NCI-H2107 (cell line): Measurements from ENCODE around the gene CNTNAP2.

ENCODE experiments used
- DNase-seq: peaks from one replicate; lab custom pipeline; 2025; lab: John Stamatoyannopoulos, UW

CNTNAP2 gene

DNA sequence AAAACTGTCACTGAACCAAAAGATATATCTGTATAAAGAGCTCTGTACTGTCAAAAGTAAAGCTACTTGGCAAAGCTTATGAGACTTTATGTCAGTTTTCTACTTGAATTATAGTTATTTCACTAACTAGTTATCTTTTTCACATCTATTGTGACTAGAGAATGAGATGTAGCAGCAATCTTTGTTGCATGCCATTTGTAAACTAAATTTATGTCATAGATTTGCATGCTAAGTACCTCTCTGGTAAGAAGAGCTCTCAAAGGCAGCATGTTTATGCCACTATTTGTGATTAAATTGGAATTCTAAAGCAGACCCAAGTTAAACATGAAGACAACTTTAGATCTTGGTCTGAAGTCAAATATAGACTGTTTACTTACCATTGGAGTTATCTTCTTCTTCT, 300.6 kb downstream of the CNTNAP2 start:
- DNase-seq: no peak

DNA sequence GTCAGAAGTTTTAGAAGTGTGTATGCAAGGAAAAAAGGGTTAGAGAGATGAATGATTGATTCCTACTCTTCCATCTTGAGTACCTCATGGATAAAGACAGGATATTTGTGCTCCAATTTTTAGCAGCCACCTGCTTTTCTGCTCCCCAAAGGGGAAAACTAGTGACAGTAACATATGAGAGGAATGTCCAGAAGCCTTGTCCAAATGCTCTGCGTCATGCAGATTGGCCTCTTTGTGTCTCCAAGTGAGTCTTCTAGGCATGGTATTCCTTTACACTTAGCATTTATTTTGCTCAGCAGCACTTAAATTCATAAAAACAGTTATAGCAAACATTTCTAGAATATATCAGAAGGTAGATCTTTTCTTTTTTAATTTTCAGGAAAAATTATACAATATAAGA, 306.8 kb downstream of the CNTNAP2 start:
- no peak for DNase-seq

DNA sequence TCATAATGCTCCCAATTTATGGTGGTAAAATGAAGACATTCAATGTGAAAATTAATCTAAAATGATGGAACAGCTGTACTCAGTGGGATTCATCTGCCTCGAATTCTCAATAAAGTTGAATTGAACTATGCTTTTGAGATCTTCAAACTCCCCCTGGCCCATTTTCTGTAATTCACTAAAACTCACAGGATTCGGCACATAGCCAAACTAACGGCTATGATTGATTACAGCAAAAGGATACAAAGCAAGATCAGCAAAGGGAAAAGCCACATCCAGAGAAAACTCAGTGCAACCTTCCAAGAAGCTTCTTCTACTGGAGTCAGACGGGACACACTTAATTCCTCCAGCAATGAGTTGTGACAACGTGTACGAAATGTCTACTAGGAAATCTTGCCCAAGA, 307.5 kb downstream of the CNTNAP2 start:
- no peak for DNase-seq

DNA sequence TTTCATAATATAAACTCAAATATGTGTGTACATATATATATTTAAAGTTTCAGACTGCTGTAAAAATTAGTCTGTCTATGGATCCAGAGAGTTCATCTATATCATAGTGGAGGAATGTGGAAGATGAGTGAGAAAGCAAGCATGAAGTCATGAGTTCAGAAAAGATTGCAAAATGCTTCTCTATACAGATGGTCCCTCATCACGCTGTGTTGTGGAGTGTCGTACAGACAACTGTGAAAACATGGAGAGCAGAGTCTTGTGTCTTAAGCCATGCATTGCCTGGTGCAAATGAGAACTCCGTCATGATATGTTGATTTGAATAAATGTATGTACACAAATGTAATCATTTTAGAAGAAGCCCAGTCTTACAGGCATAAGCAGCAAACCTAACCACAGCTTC, 316.9 kb downstream of the CNTNAP2 start:
- no peak for DNase-seq

DNA sequence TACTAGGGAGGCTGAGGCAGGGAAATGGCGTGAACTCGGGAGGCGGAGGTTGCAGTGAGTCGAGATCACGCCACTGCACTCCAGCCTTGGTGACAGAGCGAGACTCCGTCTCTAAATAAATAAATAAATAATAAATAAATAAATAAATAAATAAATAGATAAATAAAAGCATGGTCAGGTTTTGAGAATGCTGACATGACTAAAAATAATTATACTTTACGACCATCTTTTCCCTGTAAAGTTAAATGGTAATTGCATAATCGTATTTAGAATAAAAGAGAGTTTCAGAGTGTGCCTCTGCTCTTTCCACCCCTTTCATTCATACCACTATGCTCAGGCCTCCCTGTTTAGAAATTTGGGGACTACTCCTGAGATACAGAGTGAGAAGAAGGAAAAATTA, 326.5 kb downstream of the CNTNAP2 start:
- no peak for DNase-seq

DNA sequence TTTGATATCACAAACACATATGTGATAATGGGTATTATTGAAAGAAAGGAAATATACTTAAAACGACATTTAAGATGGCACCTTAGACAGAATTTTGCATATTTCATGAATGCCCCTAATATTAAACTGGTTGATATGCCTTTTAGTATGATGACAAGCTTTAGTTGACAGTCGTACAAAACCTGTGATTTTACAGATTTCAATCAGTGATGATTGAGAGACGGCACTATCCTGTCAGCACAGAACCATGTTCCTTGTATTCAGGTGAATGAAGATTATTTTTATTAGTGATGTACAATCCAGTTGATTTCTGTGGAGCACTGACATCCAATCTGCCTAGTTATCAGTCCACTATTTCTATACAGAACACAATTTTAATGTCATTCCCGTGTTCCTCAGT, 333.0 kb downstream of the CNTNAP2 start:
- DNase-seq: no peak

DNA sequence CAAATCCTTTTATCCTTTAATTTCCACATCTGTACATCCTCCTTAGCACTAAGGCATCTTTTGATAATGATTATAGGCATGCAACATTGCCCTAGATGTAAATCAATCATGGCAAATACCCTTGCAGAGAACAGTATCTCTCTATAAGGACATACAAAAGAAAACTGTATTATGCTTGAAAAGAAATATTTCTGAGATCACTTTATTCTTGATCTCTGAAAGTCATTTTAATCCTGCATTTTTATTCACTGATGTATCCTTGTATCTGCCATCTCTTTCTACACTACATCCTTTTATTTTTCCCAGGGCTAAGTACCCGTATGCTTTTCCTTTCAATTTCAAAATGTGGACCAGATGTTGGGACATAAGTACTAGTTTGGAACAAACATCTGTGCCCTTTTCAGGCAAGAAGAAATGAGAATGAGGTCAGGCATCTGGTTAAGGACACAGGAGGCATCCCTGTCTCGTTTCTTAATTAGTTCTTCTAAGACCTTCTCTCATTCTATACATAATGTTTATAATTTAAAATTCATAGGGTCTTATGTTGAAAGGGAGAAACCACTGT, 338.6 kb downstream of the CNTNAP2 start:
- DNase-seq: no peak

DNA sequence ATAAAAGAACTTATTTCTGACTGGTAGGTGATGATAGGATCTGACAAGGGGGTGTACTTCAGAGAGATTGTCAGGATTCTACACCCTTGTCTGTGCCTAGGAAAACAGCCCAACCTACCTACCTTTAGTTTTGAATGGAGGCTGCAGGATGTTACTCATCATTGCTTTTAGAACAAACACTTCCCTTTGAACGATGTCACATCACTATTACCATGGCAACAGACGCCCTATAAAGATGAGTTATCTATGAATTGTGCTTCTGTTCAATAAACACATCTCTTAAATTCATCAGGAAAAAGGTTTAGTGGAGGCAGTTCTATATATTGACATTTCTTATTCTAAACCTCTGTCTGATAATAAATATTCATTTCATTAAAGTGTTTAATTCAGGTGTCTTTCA, 362.4 kb downstream of the CNTNAP2 start:
- DNase-seq: no peak

DNA sequence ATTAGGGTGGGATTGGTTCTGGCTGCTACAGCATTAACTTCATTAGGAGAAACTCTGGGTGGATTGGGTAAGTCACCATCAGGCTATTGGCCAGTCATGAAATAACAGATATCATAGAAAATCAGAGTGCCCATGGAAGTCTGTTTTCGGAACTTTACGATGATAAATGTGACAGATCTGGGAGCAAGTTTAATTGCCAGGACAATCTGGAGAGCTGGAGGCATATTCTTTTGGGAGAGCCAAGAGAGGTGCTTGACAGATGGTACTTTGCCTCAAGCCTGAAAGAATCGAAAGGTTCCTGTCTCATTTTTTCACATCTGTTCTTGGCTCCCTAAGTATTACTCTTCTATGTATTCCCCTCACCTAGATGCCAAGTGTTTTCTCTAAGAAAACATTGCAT, 369.9 kb downstream of the CNTNAP2 start:
- DNase-seq: no peak

DNA sequence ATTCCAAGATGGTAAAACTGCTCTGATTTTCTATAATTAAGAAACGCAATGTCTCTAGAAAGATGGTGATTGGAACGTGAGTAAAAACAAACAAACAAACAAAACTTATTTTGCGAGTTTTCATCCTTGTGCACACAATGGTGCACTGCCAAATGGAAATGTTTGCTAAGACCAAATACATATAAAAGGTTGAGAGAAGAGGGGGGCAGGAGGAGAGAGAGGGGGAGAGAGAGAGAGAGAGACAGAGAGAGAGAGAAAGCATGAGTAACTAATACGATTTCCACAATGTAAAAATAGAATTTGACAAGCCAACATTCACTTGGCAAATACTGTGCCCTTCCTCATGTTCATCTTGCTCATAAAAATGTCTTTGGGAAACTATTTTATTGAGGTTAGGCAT, 375.4 kb downstream of the CNTNAP2 start:
- no peak for DNase-seq

DNA sequence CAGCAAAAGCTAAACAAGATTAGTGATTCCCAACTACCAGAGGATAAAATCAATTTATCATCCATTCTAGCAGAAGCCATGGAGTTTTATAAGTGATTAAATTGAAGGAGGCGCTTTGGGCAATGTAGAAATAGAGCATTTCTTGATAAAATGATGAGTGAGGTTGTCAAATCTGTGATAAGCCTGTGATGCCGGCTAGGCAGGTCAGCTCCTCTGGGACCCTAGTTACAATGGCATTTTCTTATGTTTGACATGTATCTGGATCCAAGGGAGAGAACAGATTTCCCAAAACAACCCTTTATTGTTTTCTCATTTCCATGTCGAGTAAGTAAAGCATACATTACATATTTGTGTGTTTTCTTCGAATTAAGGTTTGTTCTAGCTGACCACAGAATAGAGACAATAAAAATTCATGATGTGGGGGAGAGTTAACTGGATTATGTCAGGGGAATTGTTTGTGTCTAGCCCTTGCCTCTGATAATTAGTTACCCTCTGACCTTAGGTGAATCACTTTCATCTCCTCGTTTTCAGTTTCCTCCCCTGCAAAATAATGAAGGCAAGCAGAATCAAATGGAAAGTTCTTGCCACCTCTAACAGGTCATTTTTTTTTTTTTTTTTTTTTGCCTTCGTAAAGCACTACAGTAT, 378.5 kb downstream of the CNTNAP2 start:
- no peak for DNase-seq

DNA sequence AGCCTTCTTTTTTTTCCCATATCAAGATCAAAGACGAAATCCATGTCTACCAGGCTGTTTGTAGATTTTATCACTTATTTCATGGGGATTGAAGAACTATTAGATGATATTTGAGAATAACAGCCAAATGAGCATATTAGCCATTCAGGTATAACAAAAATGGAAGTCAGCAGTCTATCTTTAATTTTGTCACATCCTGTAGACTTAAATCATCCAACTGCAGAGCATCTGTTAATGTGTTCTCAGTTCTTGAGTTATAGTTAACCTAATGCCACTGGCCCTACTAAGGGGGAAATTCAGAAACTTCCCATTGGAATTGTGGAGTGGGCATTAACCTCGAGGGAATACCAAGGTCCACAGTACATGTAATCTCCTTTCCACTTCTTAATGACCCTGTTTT, 380.1 kb downstream of the CNTNAP2 start:
- no peak for DNase-seq

DNA sequence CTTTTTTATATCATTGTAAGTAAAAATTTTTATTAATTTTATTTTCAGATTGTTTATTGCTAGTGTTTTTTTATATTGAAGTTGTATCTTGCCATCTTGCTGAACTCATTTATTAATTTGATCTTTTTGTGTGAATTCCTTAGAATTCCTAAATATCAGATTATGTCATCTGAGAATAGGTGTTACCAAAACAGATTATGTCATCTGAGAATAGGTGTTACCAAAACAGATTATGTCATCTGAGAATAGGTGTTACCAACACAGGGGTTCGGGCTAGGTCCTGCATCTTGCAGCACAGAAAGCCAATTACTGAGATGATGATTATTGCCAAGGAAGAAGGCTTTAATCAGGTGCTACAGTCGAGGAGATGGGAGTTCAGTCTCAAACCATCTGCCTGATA, 383.4 kb downstream of the CNTNAP2 start:
- DNase-seq: no peak

DNA sequence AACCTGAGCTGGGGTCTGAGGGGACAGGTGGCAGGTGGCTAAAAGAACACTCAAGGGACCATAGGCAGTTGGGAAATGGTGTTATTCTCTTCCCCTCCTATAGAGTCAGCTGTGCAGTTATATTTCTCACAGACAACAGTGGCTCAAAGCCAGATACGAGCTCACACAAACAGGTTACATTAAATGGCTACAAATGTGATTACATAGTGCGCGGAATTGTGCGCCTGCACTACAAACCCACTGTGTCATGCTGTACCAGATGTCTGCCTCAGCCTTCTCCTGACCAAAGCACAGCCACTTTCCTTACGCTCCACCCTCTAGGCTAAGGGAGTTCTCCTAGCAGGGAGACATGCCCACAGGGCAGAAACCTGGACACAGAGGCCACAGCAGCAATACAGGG, 387.2 kb downstream of the CNTNAP2 start:
- no peak for DNase-seq

DNA sequence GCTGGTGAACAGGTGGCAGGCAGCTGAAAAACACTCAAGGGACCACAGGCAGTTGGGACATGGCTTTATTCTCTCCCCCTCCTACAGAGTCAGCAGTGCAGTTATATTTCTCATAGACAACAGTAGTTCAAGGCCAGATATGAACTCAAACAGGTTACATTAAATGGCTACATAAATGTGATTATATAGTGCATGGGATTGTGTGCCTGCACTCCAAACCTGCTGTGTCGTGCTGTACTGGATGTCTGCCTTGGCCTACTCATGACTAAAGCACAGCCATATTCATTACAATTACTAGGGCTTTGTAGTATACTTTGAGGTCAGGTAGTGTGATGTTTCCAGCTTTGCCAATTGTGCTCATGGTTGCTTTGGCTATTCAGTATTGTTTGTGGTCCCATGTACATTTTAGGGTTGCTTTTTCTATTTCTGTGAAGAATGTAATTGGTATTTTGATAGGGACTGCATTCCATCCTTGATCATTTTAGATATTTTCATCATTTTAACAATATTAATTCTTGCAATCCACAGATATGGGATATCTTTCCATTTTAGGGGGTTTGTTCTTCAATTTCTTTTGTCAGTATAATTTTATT, 393.6 kb downstream of the CNTNAP2 start:
- no peak for DNase-seq

DNA sequence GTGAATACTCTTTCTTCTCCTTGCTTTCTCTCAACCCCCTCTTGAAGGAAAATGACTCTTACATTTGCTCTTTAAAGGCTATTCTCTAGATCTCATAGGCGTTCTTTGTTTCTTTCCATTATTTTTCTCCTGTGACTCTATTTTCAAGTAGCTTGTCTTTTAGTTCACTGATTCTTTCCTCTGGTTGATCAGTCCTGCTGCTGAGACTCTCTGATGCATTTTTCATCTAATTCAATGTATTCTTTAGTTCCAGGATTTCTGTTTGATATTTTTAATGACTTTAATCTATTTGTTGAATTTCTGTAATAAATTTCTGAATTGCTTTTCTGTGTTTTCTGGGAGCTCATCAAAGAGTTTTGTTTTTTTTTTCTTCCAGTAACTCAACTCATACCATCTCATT, 397.7 kb downstream of the CNTNAP2 start:
- no peak for DNase-seq

DNA sequence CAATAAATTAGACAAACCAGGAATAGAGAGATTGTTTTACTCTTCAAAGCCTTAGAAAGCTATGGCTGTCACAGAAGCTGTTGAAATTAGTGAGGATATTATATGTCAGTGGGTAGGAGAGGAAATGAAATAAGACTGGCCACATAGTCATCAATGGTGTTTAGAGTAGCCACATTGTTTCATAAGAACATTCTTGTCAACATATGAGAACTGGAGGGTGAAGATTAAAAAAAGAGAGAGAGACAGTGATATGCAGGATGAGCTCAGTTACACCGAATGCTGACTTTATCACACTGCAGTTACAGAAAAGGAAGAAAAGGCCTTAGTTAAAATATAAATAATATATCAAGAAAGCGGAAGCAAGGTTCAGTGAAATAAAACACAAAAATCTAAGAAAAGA, 412.0 kb downstream of the CNTNAP2 start:
- DNase-seq: no peak

DNA sequence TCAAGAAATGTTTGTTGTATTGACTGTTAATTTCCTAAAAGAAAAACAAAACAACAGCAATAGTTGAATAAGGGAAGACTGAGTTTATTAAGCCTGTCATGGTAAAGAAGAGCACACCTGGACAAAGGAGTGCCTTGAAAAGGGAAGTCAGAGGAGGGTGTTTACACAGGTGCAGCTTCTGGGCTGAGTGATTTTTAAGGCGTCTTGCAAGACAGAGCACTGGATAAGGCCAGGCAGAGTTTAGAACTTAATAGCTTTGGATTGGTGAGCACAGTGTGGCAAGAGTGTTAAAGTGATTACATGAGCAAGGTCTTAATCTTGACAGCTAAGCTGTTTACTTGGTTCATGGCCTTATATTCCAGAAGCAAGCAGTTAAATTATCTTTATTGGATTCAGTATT, 423.2 kb downstream of the CNTNAP2 start:
- DNase-seq: no peak

DNA sequence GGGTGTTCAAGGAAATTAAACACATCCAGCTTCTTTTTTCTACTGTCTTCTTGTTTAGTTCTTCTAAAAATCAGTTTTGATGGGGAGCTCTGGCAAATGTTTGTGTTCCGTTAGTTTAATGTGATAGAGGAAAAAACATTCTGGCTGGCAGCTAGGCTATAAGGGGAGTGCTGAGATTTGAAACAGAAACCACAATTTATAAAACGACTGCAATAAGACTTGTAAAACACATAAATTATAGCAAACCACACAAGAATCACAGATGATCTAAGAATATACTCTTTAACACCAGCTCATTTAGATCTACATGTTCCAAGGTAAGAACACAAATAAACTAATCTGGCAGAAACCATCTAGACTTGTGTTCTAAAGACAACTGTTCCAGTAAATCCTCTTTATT, 425.5 kb downstream of the CNTNAP2 start:
- DNase-seq: no peak

DNA sequence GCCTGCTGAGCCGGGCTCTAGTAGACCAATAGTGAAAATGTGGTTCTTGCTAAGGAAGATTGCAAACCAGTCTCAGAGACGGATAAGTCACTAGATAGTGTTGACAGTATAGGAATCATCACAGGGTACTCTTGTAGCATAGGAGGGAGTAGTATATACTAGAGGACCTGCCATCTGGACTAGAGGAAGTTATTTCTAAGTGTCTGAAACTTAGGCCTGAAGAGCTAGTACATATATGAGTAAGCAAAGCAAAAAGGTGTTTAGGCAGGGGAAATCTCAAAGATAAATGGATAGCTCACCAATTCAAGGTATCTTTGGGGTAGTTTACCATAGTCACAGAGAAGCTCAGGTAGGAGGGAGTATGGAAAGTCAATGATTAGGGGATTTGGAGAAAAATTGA, 428.1 kb downstream of the CNTNAP2 start:
- DNase-seq: no peak

DNA sequence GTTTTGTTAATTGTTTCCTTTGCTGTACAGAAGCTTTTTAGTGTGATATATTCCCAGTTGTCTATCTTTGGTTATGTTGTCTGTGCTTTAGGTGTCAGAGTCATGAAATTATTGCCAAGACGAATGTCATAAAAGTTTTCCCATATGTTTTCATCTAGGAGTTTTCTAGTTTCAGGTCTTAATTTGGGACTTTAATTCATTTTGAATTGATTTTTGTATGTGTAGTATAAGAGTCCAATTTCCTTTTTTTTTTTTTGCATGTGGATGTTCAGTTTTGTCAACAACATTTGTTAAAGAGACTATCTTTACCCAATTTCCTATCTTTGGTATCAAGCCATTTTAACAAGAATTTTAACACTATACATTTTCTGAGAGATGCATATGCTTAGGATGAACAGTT, 432.2 kb downstream of the CNTNAP2 start:
- no peak for DNase-seq

DNA sequence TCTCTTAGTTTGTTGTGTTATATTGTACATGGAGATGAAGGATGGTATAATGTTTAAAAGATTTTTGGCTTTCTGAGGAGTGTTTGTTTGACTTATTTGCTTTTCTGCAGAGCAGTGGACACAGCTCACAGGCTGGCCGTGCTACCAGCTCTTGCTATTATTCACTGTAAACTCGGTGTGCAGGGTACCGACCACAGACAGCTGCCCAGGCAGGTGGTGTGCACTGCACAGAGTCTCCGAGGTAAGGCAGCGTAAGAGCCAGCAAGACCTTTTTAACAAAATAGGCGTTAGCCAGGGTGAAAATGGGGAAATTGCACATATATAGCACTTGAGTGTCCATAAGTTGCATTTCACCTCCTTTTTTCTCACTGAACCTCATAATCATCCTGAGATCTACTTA, 438.0 kb downstream of the CNTNAP2 start:
- no peak for DNase-seq

DNA sequence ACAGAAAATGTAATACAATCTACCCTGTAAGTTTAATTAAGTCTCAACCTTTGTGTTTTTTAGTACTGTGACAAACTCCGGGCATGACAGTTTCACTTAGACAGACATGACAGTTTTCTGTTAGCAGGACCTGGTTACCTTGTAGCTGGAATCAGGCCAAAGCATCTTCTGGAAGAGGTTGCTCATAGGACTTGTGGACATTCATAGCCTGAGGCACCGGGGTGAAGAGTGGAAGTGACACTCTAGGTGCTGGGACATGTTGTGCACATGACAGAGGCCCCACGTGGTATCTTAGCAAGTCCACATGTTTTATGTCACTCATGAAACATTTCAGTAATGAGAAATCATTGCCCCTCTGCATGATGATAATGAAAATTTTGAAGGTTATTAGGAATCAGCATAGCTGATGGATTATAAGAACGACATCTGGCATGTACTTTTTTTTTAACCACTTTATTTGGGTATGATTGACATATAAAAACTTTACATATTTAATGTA, 441.4 kb downstream of the CNTNAP2 start:
- no peak for DNase-seq

DNA sequence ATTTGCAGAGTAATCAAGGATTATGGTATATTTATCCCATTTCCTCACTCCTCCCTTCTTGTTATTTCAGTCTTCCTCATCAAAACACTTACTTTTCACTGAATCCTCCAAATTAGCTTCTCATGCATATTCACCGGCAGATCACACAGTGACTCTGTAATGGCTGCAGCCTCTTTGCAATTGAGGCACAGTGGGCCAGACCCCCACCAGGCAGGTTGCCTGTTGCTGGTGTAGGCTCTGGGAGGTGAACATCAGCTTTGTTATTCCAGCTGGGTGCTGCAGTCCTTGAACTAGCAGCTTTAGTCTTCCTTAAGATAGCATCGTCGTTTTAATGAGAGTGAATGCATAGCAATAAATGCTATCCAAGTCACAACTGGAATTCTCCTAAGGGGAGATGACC, 449.3 kb downstream of the CNTNAP2 start:
- no peak for DNase-seq
